Activated CD4-positive, alpha-beta T cell treated with anti-CD3 and anti-CD28 coated beads for 36 hours (primary cell): ENCODE results near the gene MTG2. TPM values are rescaled to one million over a fixed set of nuclear protein-coding genes. Genes with fewer than 3 reads are reported as not detected.

ENCODE experiments used
- ATAC-seq: fragments of 200-7000 bp; cut with Tn5 transposase; one replicate; pipeline ENCODE4 v1.10.0; 2021; ENCODE audit warnings: mild to moderate bottlenecking, moderate library complexity
- CTCF ChIA-PET: fragments of 350-600 bp; sonication (Branson Sonifier 250); formaldehyde crosslinking; loops from one replicate; lab custom pipeline; 2021; ENCODE audit warnings: antibody characterized with exemption; lab: Charles Lee
- POLR2A ChIA-PET: fragments of 350-600 bp; sonication (Branson Sonifier 250); formaldehyde crosslinking; loops from one replicate; lab custom pipeline; 2021; ENCODE audit warnings: antibody characterized with exemption, inconsistent platforms; lab: Charles Lee
- DNase-seq: peaks from one replicate; pipeline ENCODE4 v3.0.0-alpha.2; 2020
- H3K27ac Mint-ChIP-seq: one replicate; pipeline ENCODE4 v1.8.0; 2021; ENCODE audit warnings: mixed read lengths
- H3K27me3 Mint-ChIP-seq: one replicate; pipeline ENCODE4 v1.8.0; 2021; ENCODE audit warnings: mixed read lengths
- H3K36me3 Mint-ChIP-seq: one replicate; pipeline ENCODE4 v1.8.0; 2021; ENCODE audit warnings: low read depth, mixed read lengths
- H3K4me1 Mint-ChIP-seq: one replicate; pipeline ENCODE4 v1.8.0; 2021; ENCODE audit warnings: mixed read lengths
- H3K4me3 Mint-ChIP-seq: one replicate; pipeline ENCODE4 v1.8.0; 2021; ENCODE audit warnings: mild to moderate bottlenecking, moderate library complexity, mixed read lengths
- H3K9me3 Mint-ChIP-seq: one replicate; pipeline ENCODE4 v1.8.0; 2021; ENCODE audit warnings: low read depth, mixed read lengths
- intact Hi-C, 2 experiments: fragments of 100-400 bp; cut with DNase I in 1 of 2; cut with micrococcal nuclease in 1 of 2; formaldehyde crosslinking; loops; one replicate each; pipeline versions ENCODE4 v1.14.2 to v1.15.1; 2022 to 2024; cut with DNase I, micrococcal nuclease
- total RNA-seq, 2 experiments: library from RNA; stranded (reverse); gene quantifications; one replicate each; pipeline ENCODE4 v1.2.3, GENCODE V29; 2021

Gene MTG2
- total RNA-seq, 2 experiments from 2014 or later: 38.0 to 44.9 TPM

- peaks cover 40% of the 10 kb centered on the region for H3K36me3 Mint-ChIP-seq
- peaks cover 15% of the 10 kb centered on the region for H3K4me1 Mint-ChIP-seq
- DNase-seq (no peak), ATAC-seq (no peak)
- CTCF ChIA-PET: interaction anchor here (0.5 to 1.3 kb wide), 6 partner anchors 14 to 198 kb away, joined by 3 to 10 read pairs (median 3); partner anchors contain the start of gene MTG2
- H3K27ac Mint-ChIP-seq: no peak overlapping the region
- no peaks in the 10 kb centered on the region for H3K27me3 Mint-ChIP-seq
- no peak overlapping the region for H3K4me3 Mint-ChIP-seq
- intact Hi-C loops: loop anchor here in 1 of 2 experiments (2.0 kb wide), 1 partner anchor 145 kb away; no protein-coding TSS in a partner anchor
- no peaks in the 10 kb centered on the region for H3K9me3 Mint-ChIP-seq
- POLR2A ChIA-PET: interaction anchor here (1.0 kb wide), 1 partner anchor 14 kb away, joined by 3 read pairs; no protein-coding TSS in a partner anchor
Observed at GRCh38 chr20:62156254-62156556, 26.6 kb upstream of the MTG2 start.

GRCh38 chr20:62156592-62157386, 26.0 kb upstream of the MTG2 start:
- no peak overlapping the region for H3K27ac Mint-ChIP-seq
- DNase-seq (peak; percentile 86), ATAC-seq (peak; percentile 85)
- H3K4me3 Mint-ChIP-seq: no peak overlapping the region
- intact Hi-C loops: loop anchor here (1.0 to 2.0 kb wide), 3 partner anchors 11 to 146 kb away; no protein-coding TSS in a partner anchor
- H3K27me3 Mint-ChIP-seq: no peaks in the 10 kb centered on the region
- no peaks in the 10 kb centered on the region for H3K9me3 Mint-ChIP-seq
- H3K4me1 Mint-ChIP-seq: peaks cover 15% of the 10 kb centered on the region
- ChIA-PET CTCF (interaction anchor here (0.5 to 1.3 kb wide), 6 partner anchors 15 to 199 kb away, joined by 3 to 10 read pairs (median 3); partner anchors contain the start of gene MTG2), POLR2A (interaction anchor here (1.0 kb wide), 1 partner anchor 14 kb away, joined by 3 read pairs; no protein-coding TSS in a partner anchor)
- peaks cover 40% of the 10 kb centered on the region for H3K36me3 Mint-ChIP-seq

GRCh38 chr20:62157387-62158087, 25.3 kb upstream of the MTG2 start:
- intact Hi-C loops: loop anchor here (1.0 to 2.0 kb wide), 3 partner anchors 12 to 147 kb away; no protein-coding TSS in a partner anchor
- no peak overlapping the region for H3K27ac Mint-ChIP-seq
- H3K4me3 Mint-ChIP-seq: no peak overlapping the region
- CTCF ChIA-PET: no interaction called here
- H3K36me3 Mint-ChIP-seq: peaks cover 34% of the 10 kb centered on the region
- no peaks in the 10 kb centered on the region for H3K27me3 Mint-ChIP-seq
- peaks cover 15% of the 10 kb centered on the region for H3K4me1 Mint-ChIP-seq
- DNase-seq: no peak
- no peaks in the 10 kb centered on the region for H3K9me3 Mint-ChIP-seq
- POLR2A ChIA-PET: no interaction called here
- no peak for ATAC-seq

- H3K27ac Mint-ChIP-seq: no peak overlapping the region
- peaks cover 31% of the 10 kb centered on the region for H3K36me3 Mint-ChIP-seq
- POLR2A ChIA-PET: no interaction called here
- no peak overlapping the region for H3K4me3 Mint-ChIP-seq
- no peaks in the 10 kb centered on the region for H3K9me3 Mint-ChIP-seq
- H3K4me1 Mint-ChIP-seq: peaks cover 15% of the 10 kb centered on the region
- CTCF ChIA-PET: no interaction called here
- DNase-seq: no peak
- H3K27me3 Mint-ChIP-seq: no peaks in the 10 kb centered on the region
- no peak for ATAC-seq
- intact Hi-C loops: no loop called here
Observed at GRCh38 chr20:62158088-62158400, 24.8 kb upstream of the MTG2 start.

- no peak overlapping the region for H3K4me3 Mint-ChIP-seq
- H3K9me3 Mint-ChIP-seq: no peaks in the 10 kb centered on the region
- intact Hi-C loops: no loop called here
- peaks cover 28% of the 10 kb centered on the region for H3K36me3 Mint-ChIP-seq
- ATAC-seq: no peak
- H3K4me1 Mint-ChIP-seq: peaks cover 15% of the 10 kb centered on the region
- ChIA-PET POLR2A (no interaction called here), CTCF (no interaction called here)
- DNase-seq: no peak
- no peak overlapping the region for H3K27ac Mint-ChIP-seq
- H3K27me3 Mint-ChIP-seq: no peaks in the 10 kb centered on the region
Observed at GRCh38 chr20:62158541-62158940, 24.3 kb upstream of the MTG2 start.

- ATAC-seq: no peak
- peaks cover 15% of the 10 kb centered on the region for H3K4me1 Mint-ChIP-seq
Observed at GRCh38 chr20:62159052-62159451, 23.8 kb upstream of the MTG2 start.

GRCh38 chr20:62159839-62160238, 23.0 kb upstream of the MTG2 start:
- POLR2A ChIA-PET: no interaction called here
- DNase-seq (peak; percentile 82), ATAC-seq (peak; percentile 83)
- Mint-ChIP-seq H3K4me1 (peaks cover 15% of the 10 kb centered on the region), H3K9me3 (no peaks in the 10 kb centered on the region), H3K27ac (peak overlapping the region; percentile 30), H3K4me3 (peak overlapping the region; percentile 26), H3K36me3 (peaks cover 15% of the 10 kb centered on the region), H3K27me3 (no peaks in the 10 kb centered on the region)
- intact Hi-C loops: loop anchor here in 1 of 2 experiments (1.0 kb wide), 1 partner anchor 38 kb away; the partner anchor contains the start of gene LSM14B
- CTCF ChIA-PET: interaction anchor here (0.7 kb wide), 1 partner anchor 71 kb away, joined by 3 read pairs; no protein-coding TSS in a partner anchor

More at GRCh38 chr20:62159052-62159451, 23.8 kb upstream of the MTG2 start:
- ChIA-PET CTCF (interaction anchor here (0.7 kb wide), 1 partner anchor 70 kb away, joined by 3 read pairs; no protein-coding TSS in a partner anchor), POLR2A (no interaction called here)
- intact Hi-C loops: no loop called here
- H3K36me3 Mint-ChIP-seq: peaks cover 22% of the 10 kb centered on the region
- DNase-seq: no peak
- H3K9me3 Mint-ChIP-seq: no peaks in the 10 kb centered on the region
- H3K27ac Mint-ChIP-seq: no peak overlapping the region
- H3K27me3 Mint-ChIP-seq: no peaks in the 10 kb centered on the region
- no peak overlapping the region for H3K4me3 Mint-ChIP-seq

GRCh38 chr20:62160253-62160652, 22.6 kb upstream of the MTG2 start:
- POLR2A ChIA-PET: no interaction called here
- ATAC-seq (no peak), DNase-seq (no peak)
- Mint-ChIP-seq H3K4me3 (no peak overlapping the region), H3K27me3 (no peaks in the 10 kb centered on the region), H3K4me1 (peaks cover 15% of the 10 kb centered on the region), H3K27ac (no peak overlapping the region), H3K9me3 (no peaks in the 10 kb centered on the region), H3K36me3 (peaks cover 13% of the 10 kb centered on the region)
- intact Hi-C loops: loop anchor here in 1 of 2 experiments (1.0 kb wide), 1 partner anchor 38 kb away; the partner anchor contains the start of gene LSM14B
- CTCF ChIA-PET: no interaction called here

GRCh38 chr20:62160876-62161275, 22.0 kb upstream of the MTG2 start:
- CTCF ChIA-PET: no interaction called here
- no peaks in the 10 kb centered on the region for H3K27me3 Mint-ChIP-seq
- POLR2A ChIA-PET: no interaction called here
- DNase-seq: no peak
- no peaks in the 10 kb centered on the region for H3K9me3 Mint-ChIP-seq
- H3K4me3 Mint-ChIP-seq: no peak overlapping the region
- peaks cover 18% of the 10 kb centered on the region for H3K36me3 Mint-ChIP-seq
- H3K27ac Mint-ChIP-seq: no peak overlapping the region
- H3K4me1 Mint-ChIP-seq: peaks cover 15% of the 10 kb centered on the region
- intact Hi-C loops: loop anchor here in 1 of 2 experiments (1.0 kb wide), 1 partner anchor 39 kb away; the partner anchor contains the start of gene LSM14B
- no peak for ATAC-seq

GRCh38 chr20:62161347-62161746, 21.5 kb upstream of the MTG2 start:
- POLR2A ChIA-PET: no interaction called here
- Mint-ChIP-seq H3K4me3 (no peak overlapping the region), H3K27me3 (no peaks in the 10 kb centered on the region), H3K36me3 (peaks cover 23% of the 10 kb centered on the region), H3K4me1 (peaks cover 11% of the 10 kb centered on the region), H3K27ac (no peak overlapping the region), H3K9me3 (no peaks in the 10 kb centered on the region)
- ATAC-seq (no peak), DNase-seq (no peak)
- CTCF ChIA-PET: no interaction called here
- intact Hi-C loops: no loop called here

GRCh38 chr20:62162765-62163484, 19.9 kb upstream of the MTG2 start:
- POLR2A ChIA-PET: no interaction called here
- no peak overlapping the region for H3K4me3 Mint-ChIP-seq
- no peak overlapping the region for H3K27ac Mint-ChIP-seq
- H3K27me3 Mint-ChIP-seq: no peaks in the 10 kb centered on the region
- H3K4me1 Mint-ChIP-seq: peaks cover 7% of the 10 kb centered on the region
- no peak for DNase-seq
- peaks cover 24% of the 10 kb centered on the region for H3K36me3 Mint-ChIP-seq
- intact Hi-C loops: no loop called here
- ATAC-seq: no peak
- H3K9me3 Mint-ChIP-seq: no peaks in the 10 kb centered on the region
- CTCF ChIA-PET: no interaction called here
